ENCODE data around the gene CORO1C.

The CORO1C gene

GRCh38 chr12:108646600-108647579 is 84.4 kb downstream of the CORO1C start:
- DNase-seq, result no peak

- no peak for DNase-seq
These were observed 85.4 kb downstream of the CORO1C start for GRCh38 chr12:108645686-108646599.

- DNase-seq, result no peak
These were observed 86.6 kb downstream of the CORO1C start for GRCh38 chr12:108644811-108645120.

GRCh38 chr12:108643941-108644810 is 87.1 kb downstream of the CORO1C start:
- DNase-seq, result peak in 1 of 2 donors; percentile 49

GRCh38 chr12:108642899-108643654 is 88.2 kb downstream of the CORO1C start:
- DNase-seq, result no peak

- DNase-seq, result no peak
These were observed 88.9 kb downstream of the CORO1C start for GRCh38 chr12:108642269-108642870.

- DNase-seq, result no peak
These were observed 89.7 kb downstream of the CORO1C start for GRCh38 chr12:108641446-108642268.

- no peak for DNase-seq
These were observed 90.4 kb downstream of the CORO1C start for GRCh38 chr12:108640802-108641445.

GRCh38 chr12:108638997-108639822 is 92.1 kb downstream of the CORO1C start:
- DNase-seq, result no peak

GRCh38 chr12:108638141-108638827 is 93.0 kb downstream of the CORO1C start:
- DNase-seq, result peak; percentile 67 to 82

- no peak for DNase-seq
These were observed 93.9 kb downstream of the CORO1C start for GRCh38 chr12:108637222-108637971.

- no peak for DNase-seq
These were observed 95.1 kb downstream of the CORO1C start for GRCh38 chr12:108635997-108636808.

- no peak for DNase-seq
These were observed 95.9 kb downstream of the CORO1C start for GRCh38 chr12:108635201-108635996.

GRCh38 chr12:108634341-108634751 is 97.0 kb downstream of the CORO1C start:
- no peak for DNase-seq

- DNase-seq, result peak in 1 of 2 donors; percentile 49
These were observed 97.6 kb downstream of the CORO1C start, which contains the start of gene SELPLG for GRCh38 chr12:108633534-108634248. TSS of gene SELPLG (minus strand) at chr12:108633894. CDS start at chr12:108624307, 9,587 bp downstream.
